GM23338 (cell line): Measurements from ENCODE around the gene PACS1. TPM values are rescaled to one million over a fixed set of nuclear protein-coding genes. Genes with fewer than 3 reads are reported as not detected.
"Not testable (repeated sequence)": the region's sequence is repeated elsewhere in the genome, so short reads cannot be mapped to it uniquely, and the experiment has no call there.

Experiments used
- ATAC-seq: fragments of 200-7000 bp; cut with Tn5 transposase; 3 replicates; pipeline ENCODE4 v1.9.1; 2020
- DNase-seq: peaks from one replicate; pipeline ENCODE4 v3.0.0-alpha.2; 2015; ENCODE audit warnings: low spot score
- H2AFZ ChIP-seq: fragments of 200-600 bp; sonication (generic); 2 replicates; pipeline ENCODE4 v1.8.0; 2016; ENCODE audit warnings: antibody characterized with exemption, mild to moderate bottlenecking, moderate library complexity
- H3F3A ChIP-seq: fragments of 200-600 bp; sonication (generic); replicated peaks from 2 replicates; pipeline ENCODE4 v1.8.0; 2017; ENCODE audit warnings: antibody characterized with exemption, mixed run types, low read depth
- H3K27ac ChIP-seq: fragments of 200-600 bp; sonication (generic); 2 replicates; pipeline ENCODE4 v1.6.1; 2016; ENCODE audit warnings: low read depth
- H3K27me3 ChIP-seq: fragments of 200-600 bp; sonication (generic); 2 replicates; pipeline ENCODE4 v1.8.0; 2016; ENCODE audit warnings: mild to moderate bottlenecking, mixed run types, moderate library complexity; ENCODE audit not compliant: insufficient read depth
- H3K36me3 ChIP-seq: fragments of 200-600 bp; sonication (generic); 2 replicates; pipeline ENCODE4 v1.8.0; 2016; ENCODE audit warnings: mild to moderate bottlenecking; ENCODE audit not compliant: insufficient read depth
- H3K4me1 ChIP-seq: fragments of 200-600 bp; sonication (generic); 2 replicates; pipeline ENCODE4 v1.8.0; 2016; ENCODE audit warnings: mild to moderate bottlenecking, moderate library complexity; ENCODE audit not compliant: insufficient read depth
- H3K4me2 ChIP-seq: fragments of 200-600 bp; sonication (generic); 2 replicates; pipeline ENCODE4 v1.7.1; 2017; ENCODE audit warnings: mixed run types
- H3K4me3 ChIP-seq: fragments of 200-600 bp; sonication (generic); 2 replicates; pipeline ENCODE4 v1.6.1; 2016; ENCODE audit warnings: mixed run types
- H3K79me2 ChIP-seq: fragments of 200-600 bp; sonication (generic); replicated peaks from 2 replicates; pipeline ENCODE4 v1.8.0; 2017; ENCODE audit warnings: mild to moderate bottlenecking; ENCODE audit not compliant: insufficient read depth
- H3K9me2 ChIP-seq: fragments of 200-600 bp; sonication (generic); 2 replicates; pipeline ENCODE4 v1.8.0; 2017; ENCODE audit not compliant: insufficient read depth
- H4K20me1 ChIP-seq: fragments of 200-600 bp; sonication (generic); replicated peaks from 2 replicates; pipeline ENCODE4 v1.8.0; 2017; ENCODE audit warnings: mild to moderate bottlenecking; ENCODE audit not compliant: insufficient read depth
- H3K27ac Mint-ChIP-seq: 2 replicates; pipeline ENCODE4 v1.8.0; 2020; ENCODE audit warnings: inconsistent platforms, mild to moderate bottlenecking, moderate library complexity, mixed read lengths
- H3K27me3 Mint-ChIP-seq: 3 replicates; pipeline ENCODE4 v1.8.0; 2022; ENCODE audit warnings: low read depth, mild to moderate bottlenecking, moderate library complexity, mixed read lengths, inconsistent platforms; ENCODE audit not compliant: insufficient read depth, poor library complexity
- H3K36me3 Mint-ChIP-seq: 3 replicates; pipeline ENCODE4 v1.8.0; 2021; ENCODE audit warnings: low read depth, mild to moderate bottlenecking, inconsistent platforms, moderate library complexity, mixed read lengths
- H3K4me1 Mint-ChIP-seq: 3 replicates; pipeline ENCODE4 v1.8.0; 2020; ENCODE audit warnings: mild to moderate bottlenecking, inconsistent platforms, mixed read lengths
- H3K4me3 Mint-ChIP-seq: 3 replicates; pipeline ENCODE4 v1.8.0; 2021; ENCODE audit warnings: moderate library complexity, mild to moderate bottlenecking, inconsistent platforms, mixed read lengths
- H3K9me3 Mint-ChIP-seq: 3 replicates; pipeline ENCODE4 v1.8.0; 2020; ENCODE audit warnings: moderate library complexity, mild to moderate bottlenecking, inconsistent platforms, mixed read lengths
- CREB1 ChIP-seq: fragments of 250-450 bp; sonication (Bioruptor Pico); IDR thresholded peaks from 2 replicates; pipeline ENCODE4 v1.5.0; 2020; ENCODE audit warnings: low read depth, mild to moderate bottlenecking, moderate library complexity
- EZH2phosphoT487 ChIP-seq: fragments of 200-600 bp; sonication (generic); IDR thresholded peaks from one replicate; pipeline ENCODE4 v1.8.1; 2018; ENCODE audit warnings: antibody characterized with exemption; ENCODE audit not compliant: unreplicated experiment
- POLR2AphosphoS5 ChIP-seq: IDR thresholded peaks from 2 replicates; pipeline ENCODE4 v1.6.1; 2016; ENCODE audit warnings: antibody characterized with exemption, low read depth
- ZNF114 ChIP-seq: fragments of 250-450 bp; sonication (Bioruptor Pico); IDR thresholded peaks from 2 replicates; pipeline ENCODE4 v1.5.0; 2020; ENCODE audit warnings: mild to moderate bottlenecking, moderate library complexity
- ZNF331 ChIP-seq: fragments of 250-450 bp; sonication (Bioruptor Pico); IDR thresholded peaks from 2 replicates; pipeline ENCODE4 v1.5.0; 2020; ENCODE audit warnings: low read depth, mild to moderate bottlenecking, moderate library complexity
- polyA plus RNA-seq: library from polyadenylated mRNA; unstranded; fragments of >200 nt; fragmentation: Nextera tagmentation; extraction: Ambion mirVana; gene quantifications from 2 replicates; pipeline ENCODE4 v1.2.1, GENCODE V29; 2016
- total RNA-seq: library from RNA; depleted of rRNA; stranded (reverse); fragments of >200 nt; shearing (Covaris generic); gene quantifications from 2 replicates; pipeline ENCODE4 v1.2.3, GENCODE V29; 2014
- TF ChIP-seq, protein P1 (sequence below), 2 experiments: fragments of 200-600 bp in 1 of 2; sonication (generic) in 1 of 2; conservative IDR thresholded peaks; 2 replicates each; pipeline versions ENCODE4 v1.5.1 to v1.6.1; 2016 to 2017; ENCODE audit warnings: antibody characterized with exemption in 2 of 2, low read depth in 2 of 2, mild to moderate bottlenecking in 2 of 2, moderate library complexity in 1 of 2
- TF ChIP-seq, protein P2 (sequence below): IDR thresholded peaks from 2 replicates; pipeline ENCODE4 v1.6.1; 2016; ENCODE audit warnings: antibody characterized with exemption

Gene PACS1
- total and polyA plus RNA-seq, 2 experiments from 2014 or later = 8.0 to 37.5 TPM

GRCh38 chr11:66022401-66023185 lies 47.5 kb upstream of the PACS1 start:
- Histone ChIP-seq H3K4me2 (peak overlapping the region; percentile 55; the same call in 1 of the 2 replicates), H3K4me3 (no peak overlapping the region), H4K20me1 (no peaks in the 10 kb centered on the region), H3K27me3 (0 out of 2 replicates have a peak, but pooled peaks cover 10% of the 10 kb centered on the region), H3F3A (no peaks in the 10 kb centered on the region), H3K79me2 (no peaks in the 10 kb centered on the region), H3K4me1 (no peaks in the 10 kb centered on the region), H3K27ac (no peak overlapping the region), H2AFZ (peak overlapping the region; percentile 94), H3K36me3 (no peaks in the 10 kb centered on the region), H3K9me2 (no peaks in the 10 kb centered on the region)
- H3K27ac Mint-ChIP-seq = no peak overlapping the region
- H3K27me3 Mint-ChIP-seq = peaks cover 21% of the 10 kb centered on the region
- peaks cover 3% of the 10 kb centered on the region; the same call in 1 of the 3 replicates for H3K4me1 Mint-ChIP-seq
- TF ChIP-seq, protein P1, sequence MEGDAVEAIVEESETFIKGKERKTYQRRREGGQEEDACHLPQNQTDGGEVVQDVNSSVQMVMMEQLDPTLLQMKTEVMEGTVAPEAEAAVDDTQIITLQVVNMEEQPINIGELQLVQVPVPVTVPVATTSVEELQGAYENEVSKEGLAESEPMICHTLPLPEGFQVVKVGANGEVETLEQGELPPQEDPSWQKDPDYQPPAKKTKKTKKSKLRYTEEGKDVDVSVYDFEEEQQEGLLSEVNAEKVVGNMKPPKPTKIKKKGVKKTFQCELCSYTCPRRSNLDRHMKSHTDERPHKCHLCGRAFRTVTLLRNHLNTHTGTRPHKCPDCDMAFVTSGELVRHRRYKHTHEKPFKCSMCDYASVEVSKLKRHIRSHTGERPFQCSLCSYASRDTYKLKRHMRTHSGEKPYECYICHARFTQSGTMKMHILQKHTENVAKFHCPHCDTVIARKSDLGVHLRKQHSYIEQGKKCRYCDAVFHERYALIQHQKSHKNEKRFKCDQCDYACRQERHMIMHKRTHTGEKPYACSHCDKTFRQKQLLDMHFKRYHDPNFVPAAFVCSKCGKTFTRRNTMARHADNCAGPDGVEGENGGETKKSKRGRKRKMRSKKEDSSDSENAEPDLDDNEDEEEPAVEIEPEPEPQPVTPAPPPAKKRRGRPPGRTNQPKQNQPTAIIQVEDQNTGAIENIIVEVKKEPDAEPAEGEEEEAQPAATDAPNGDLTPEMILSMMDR (conservative IDR thresholded peaks at IDR 0.05; ENCODE audit: low read depth in 2 of 2) = peak; percentile 88 to 91
- no peak for TF ChIP-seq POLR2AphosphoS5
- peak overlapping the region; percentile 51; the same call in 2 of the 3 replicates for H3K4me3 Mint-ChIP-seq
- no peaks in the 10 kb centered on the region; the same call in 2 of the 3 replicates for H3K9me3 Mint-ChIP-seq
- H3K36me3 Mint-ChIP-seq = no peaks in the 10 kb centered on the region; the same call in 2 of the 3 replicates
- DNase-seq = peak; percentile 93
- ATAC-seq = peak; percentile 99

- peaks cover 26% of the 10 kb centered on the region for H3K27me3 Mint-ChIP-seq
- H3K36me3 Mint-ChIP-seq, H4K20me1 ChIP-seq, H3K27me3 ChIP-seq, H3K4me3 Mint-ChIP-seq, H3K4me1 Mint-ChIP-seq, H3K27ac Mint-ChIP-seq, H3K9me2 ChIP-seq, H3K27ac ChIP-seq, DNase-seq, H3K4me1 ChIP-seq, H3K36me3 ChIP-seq, H3K4me2 ChIP-seq, H3K9me3 Mint-ChIP-seq, H3K4me3 ChIP-seq, H3F3A ChIP-seq, ATAC-seq, H3K79me2 ChIP-seq: not testable (repeated sequence)
- peak overlapping the region; percentile 94 for H2AFZ ChIP-seq
These were observed 47.0 kb upstream of the PACS1 start for GRCh38 chr11:66023186-66023440.

GRCh38 chr11:66026017-66026529 lies 44.0 kb upstream of the PACS1 start, which contains the start of gene CATSPER1:
Gene CATSPER1 (minus strand): TSS chr11:66026479. CDS start chr11:66026379, 100 bp downstream.
- no peak for ATAC-seq
- Histone ChIP-seq H3K4me3 (no peak within 1 kb of the TSS), H3F3A (no peaks in the 10 kb centered on the region), H2AFZ (no peak within 1 kb of the TSS), H3K36me3 (no peaks in the 10 kb centered on the region), H3K4me2 (no peak within 1 kb of the TSS), H3K4me1 (no peaks in the 10 kb centered on the region), H3K9me2 (no peaks in the 10 kb centered on the region), H3K79me2 (no peaks in the 10 kb centered on the region), H3K27me3 (0 out of 2 replicates have a peak, but pooled peaks cover 10% of the 10 kb centered on the region), H4K20me1 (no peaks in the 10 kb centered on the region), H3K27ac (no peak within 1 kb of the TSS)
- H3K27ac Mint-ChIP-seq = no peak within 1 kb of the TSS
- no peaks in the 10 kb centered on the region; the same call in 2 of the 3 replicates for H3K9me3 Mint-ChIP-seq
- no peak for DNase-seq
- no peaks in the 10 kb centered on the region; the same call in 2 of the 3 replicates for H3K36me3 Mint-ChIP-seq
- H3K4me3 Mint-ChIP-seq = no peak within 1 kb of the TSS
- H3K27me3 Mint-ChIP-seq = peaks cover 17% of the 10 kb centered on the region
- H3K4me1 Mint-ChIP-seq = peaks cover 3% of the 10 kb centered on the region; the same call in 1 of the 3 replicates
- TF ChIP-seq ZNF331 (CRISPR knock-in tag) = no peak
- TF ChIP-seq, protein P2, sequence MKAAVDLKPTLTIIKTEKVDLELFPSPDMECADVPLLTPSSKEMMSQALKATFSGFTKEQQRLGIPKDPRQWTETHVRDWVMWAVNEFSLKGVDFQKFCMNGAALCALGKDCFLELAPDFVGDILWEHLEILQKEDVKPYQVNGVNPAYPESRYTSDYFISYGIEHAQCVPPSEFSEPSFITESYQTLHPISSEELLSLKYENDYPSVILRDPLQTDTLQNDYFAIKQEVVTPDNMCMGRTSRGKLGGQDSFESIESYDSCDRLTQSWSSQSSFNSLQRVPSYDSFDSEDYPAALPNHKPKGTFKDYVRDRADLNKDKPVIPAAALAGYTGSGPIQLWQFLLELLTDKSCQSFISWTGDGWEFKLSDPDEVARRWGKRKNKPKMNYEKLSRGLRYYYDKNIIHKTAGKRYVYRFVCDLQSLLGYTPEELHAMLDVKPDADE = no peak
- no peak for TF ChIP-seq ZNF114 (CRISPR knock-in tag)
- TF ChIP-seq, protein P1 (conservative IDR thresholded peaks at IDR 0.05; ENCODE audit: low read depth in 2 of 2) = no peak
- no peak for TF ChIP-seq EZH2phosphoT487
- TF ChIP-seq CREB1 (CRISPR knock-in tag) = no peak
